Hematopoietic multipotent progenitor cell treated with erythropoietin and hydrocortisone succinate and interleukin-3 and kit ligand, for 4 days (in vitro differentiated cells): ENCODE data around the gene SEPTIN8.

Source experiments
- DNase-seq: peaks from one replicate; pipeline ENCODE4 v3.0.0-alpha.2; 2015

Gene SEPTIN8

GRCh38 chr5:132779961-132780360 lies 2.9 kb upstream of the SEPTIN8 start:
- DNase-seq: no peak

- no peak for DNase-seq
Measured at GRCh38 chr5:132778856-132779255, 1.8 kb upstream of the SEPTIN8 start.

GRCh38 chr5:132778129-132778528 lies 1.1 kb upstream of the SEPTIN8 start:
- DNase-seq: no peak

- no peak for DNase-seq
Measured at GRCh38 chr5:132776938-132777208, 166 bp downstream of the SEPTIN8 start.

- peak; percentile 48 for DNase-seq
Measured at GRCh38 chr5:132776131-132776937, 705 bp downstream of the SEPTIN8 start.

GRCh38 chr5:132775476-132775961 lies 1.5 kb downstream of the SEPTIN8 start:
- DNase-seq: no peak

- no peak for DNase-seq
Measured at GRCh38 chr5:132774896-132775295, 2.1 kb downstream of the SEPTIN8 start.

- no peak for DNase-seq
Measured at GRCh38 chr5:132774406-132774805, 2.6 kb downstream of the SEPTIN8 start.

GRCh38 chr5:132773601-132774355 lies 3.3 kb downstream of the SEPTIN8 start:
- DNase-seq: peak; percentile 45

- no peak for DNase-seq
Measured at GRCh38 chr5:132773114-132773513, 3.9 kb downstream of the SEPTIN8 start.

GRCh38 chr5:132772291-132773070 lies 4.6 kb downstream of the SEPTIN8 start:
- no peak for DNase-seq

- DNase-seq: no peak
Measured at GRCh38 chr5:132771503-132771998, 5.5 kb downstream of the SEPTIN8 start.

GRCh38 chr5:132770476-132771159 lies 6.4 kb downstream of the SEPTIN8 start:
- DNase-seq: no peak

- DNase-seq: no peak
Measured at GRCh38 chr5:132768485-132768868, 8.6 kb downstream of the SEPTIN8 start.

GRCh38 chr5:132767150-132767549 lies 9.9 kb downstream of the SEPTIN8 start:
- no peak for DNase-seq

- DNase-seq: no peak
Measured at GRCh38 chr5:132766806-132767055, 10.3 kb downstream of the SEPTIN8 start.

- DNase-seq: no peak
Measured at GRCh38 chr5:132766020-132766805, 10.8 kb downstream of the SEPTIN8 start.

GRCh38 chr5:132765311-132766019 lies 11.6 kb downstream of the SEPTIN8 start:
- no peak for DNase-seq

- DNase-seq: no peak
Measured at GRCh38 chr5:132764671-132765238, 12.3 kb downstream of the SEPTIN8 start.

- DNase-seq: no peak
Measured at GRCh38 chr5:132764051-132764450, 13.0 kb downstream of the SEPTIN8 start.
